Heart left ventricle (tissue), 13 donors: ENCODE data around the gene NEK5.

Experiments
- CTCF ChIP-seq, 12 donors: fragments of 200-600 bp; sonication (generic) in 4 of 12; IDR thresholded peaks; one replicate each; pipeline versions ENCODE4 v1.5.0 to v1.8.0; 2018 to 2022; ENCODE audit warnings: antibody characterized with exemption in 12 of 12, mild to moderate bottlenecking in 5 of 12
- POLR2A ChIP-seq, 2 donors: fragments of 450-650 bp; IDR thresholded peaks; one replicate each; pipeline ENCODE4 v1.6.1; 2017; ENCODE audit warnings: antibody characterized with exemption in 2 of 2, mild to moderate bottlenecking in 2 of 2, moderate library complexity in 2 of 2
- donor health status: ischemic (EF 13 %, LVEDD 7.1; RV severe dilation, severe dysfunction).
- donor health status: DM: no; HTN: yes; CAD: no.
- donor health status: DM: no; HTN: no; CAD: no.
- donor health status: ischemic (EF 25% LVEDD 6.9; RV normal size, moderate dysfunction).
- donor health status: ischemic (EF 25% LVEDD 5.7; RV mildly dilated, moderate dysfunction).
- donor health status: ischemic (EF 35%, LVEDD 5.7; RV mildly dilated, moderate dysfunction).
- donor health status: nonischemic (EF 11% LVEDD 7.7; RV severe dilation, severe dysfunction).
- donor health status: DM: yes; HTN: yes; CAD: no.
- donor health status: PGD.
- donor health status: ischemic (EF 29% LVEDD 5.4; RV normal size, mild dysfunction).
- donor health status: nonischemic (EF 23%, LVEDD 6.1; RV moderate dilation, normal function).

GRCh38 chr13:52005841-52006522 lies 122.9 kb downstream of the NEK5 start:
- TF ChIP-seq CTCF (IDR thresholded peaks at IDR 0.05) (no peak), POLR2A (IDR thresholded peaks at IDR 0.05) (no peak)
